Raji (cell line): ENCODE measurements around the gene VMAC.

Experiments used
- POLR2A ChIP-seq: IDR thresholded peaks from 2 replicates; pipeline ENCODE4 v1.6.1; 2011; ENCODE audit warnings: low read depth, low read length, control low read depth; ENCODE audit not compliant: insufficient read depth

The VMAC gene

GRCh38 chr19:5896365-5897076 lies 8.2 kb upstream of the VMAC start:
- TF ChIP-seq POLR2A = no peak

- no peak for TF ChIP-seq POLR2A
Observed at GRCh38 chr19:5897189-5897969, 7.3 kb upstream of the VMAC start.

- TF ChIP-seq POLR2A = no peak
Observed at GRCh38 chr19:5899728-5900526, 4.7 kb upstream of the VMAC start.

- no peak for TF ChIP-seq POLR2A
Observed at GRCh38 chr19:5900976-5901375, 3.7 kb upstream of the VMAC start.

GRCh38 chr19:5903056-5903623 lies 1.5 kb upstream of the VMAC start:
- no peak for TF ChIP-seq POLR2A

- TF ChIP-seq POLR2A = peak; percentile 87
Observed at GRCh38 chr19:5903624-5904351, 884 bp upstream of the VMAC start, which contains the start of gene NDUFA11. Gene NDUFA11 (minus strand): TSS chr19:5903790. CDS start chr19:5903708, 82 bp downstream.

- TF ChIP-seq POLR2A = no peak
Observed at GRCh38 chr19:5905114-5905778, 574 bp downstream of the VMAC start.

GRCh38 chr19:5907241-5907640 lies 2.6 kb downstream of the VMAC start:
- no peak for TF ChIP-seq POLR2A

- no peak for TF ChIP-seq POLR2A
Observed at GRCh38 chr19:5908773-5909442, 4.2 kb downstream of the VMAC start.

- no peak for TF ChIP-seq POLR2A
Observed at GRCh38 chr19:5910638-5910907, 5.9 kb downstream of the VMAC start.

- no peak for TF ChIP-seq POLR2A
Observed at GRCh38 chr19:5911366-5911765, 6.7 kb downstream of the VMAC start.

GRCh38 chr19:5913739-5914357 lies 9.2 kb downstream of the VMAC start, which contains the start of gene CAPS:
Gene CAPS (plus strand): TSS chr19:5914254. CDS start chr19:5914407, 153 bp downstream.
- no peak for TF ChIP-seq POLR2A

GRCh38 chr19:5914358-5914774 lies 9.7 kb downstream of the VMAC start:
- TF ChIP-seq POLR2A = no peak
